NT2/D1 (cell line): Measurements from ENCODE around the gene VTI1B.

Experiments used
- SUZ12 ChIP-seq: IDR thresholded peaks from 2 replicates; pipeline ENCODE4 v1.6.1; 2011; ENCODE audit not compliant: insufficient read length, insufficient read depth; ENCODE audit errors: extremely low read depth
- YY1 ChIP-seq: IDR thresholded peaks from 2 replicates; pipeline ENCODE4 v1.6.1; 2011; ENCODE audit not compliant: insufficient read length, insufficient read depth
- ZNF274 ChIP-seq: IDR thresholded peaks from 2 replicates; pipeline ENCODE4 v1.6.1; 2011; ENCODE audit warnings: mild to moderate bottlenecking, low read depth, low read length

GRCh38 chr14:67641902-67642749, 32.3 kb downstream of the VTI1B start:
- no peak for TF ChIP-seq ZNF274
- TF ChIP-seq SUZ12 = no peak
- no peak for TF ChIP-seq YY1
